Mucosa of descending colon (tissue), 3 donors: ENCODE data around the gene TMEM187. TPM values are rescaled to one million over a fixed set of nuclear protein-coding genes. Genes with fewer than 3 reads are reported as not detected.

Experiments
- ATAC-seq: fragments of 200-7000 bp; cut with Tn5 transposase; one replicate; pipeline ENCODE4 v1.9.1; 2020; ENCODE audit warnings: mild to moderate bottlenecking, moderate library complexity
- DNase-seq, 3 donors: peaks; one replicate each; pipeline ENCODE4 v3.0.0-alpha.2; 2020
- H3K36me3 ChIP-seq: fragments of 200-600 bp; one replicate; pipeline ENCODE4 v1.8.0; 2021; ENCODE audit warnings: low read depth, mild to moderate bottlenecking
- H3K4me1 ChIP-seq: fragments of 200-600 bp; one replicate; pipeline ENCODE4 v1.8.0; 2021; ENCODE audit warnings: low read depth, mild to moderate bottlenecking
- H3K4me3 ChIP-seq: fragments of 200-600 bp; one replicate; pipeline ENCODE4 v1.8.0; 2021; ENCODE audit warnings: mild to moderate bottlenecking
- H3K9me3 ChIP-seq: fragments of 200-600 bp; one replicate; pipeline ENCODE4 v1.8.0; 2021; ENCODE audit warnings: mild to moderate bottlenecking
- CTCF ChIP-seq: fragments of 200-600 bp; IDR thresholded peaks from one replicate; pipeline ENCODE4 v1.8.0; 2022; ENCODE audit warnings: antibody characterized with exemption, mild to moderate bottlenecking
- intact Hi-C, 2 donors: fragments of 100-400 bp; cut with DNase I in 1 of 2; cut with micrococcal nuclease in 1 of 2; formaldehyde crosslinking; loops; one replicate each; pipeline versions ENCODE4 v1.11.0 to v1.11.1; 2022; cut with DNase I, micrococcal nuclease
- total RNA-seq, 3 donors: library from RNA; stranded (reverse); fragmentation: NEBNext Ultra II Directional in 2 of 3; extraction: Animal tissue kit (Norgen Biotek cat#: 25700) in 2 of 3; gene quantifications; one replicate each; pipeline versions ENCODE4 v1.2.1 to v1.2.4, GENCODE V29; 2021 to 2023
- donor health status: DM: no; HTN: no; CAD: no; lungs with moderate emphysema.
- donor health status: DM: no; HTN: no; CAD: no.
- donor health status: DM: no; HTN: yes; CAD: no.

Gene TMEM187
- total RNA-seq, 3 donors from 2014 or later, result 4.8 to 7.9 (median 7.8) TPM

- Histone ChIP-seq H3K36me3 (no peaks in the 10 kb centered on the region), H3K4me1 (no peaks in the 10 kb centered on the region), H3K4me3 (no peak overlapping the region), H3K9me3 (no peaks in the 10 kb centered on the region)
- TF ChIP-seq CTCF, result no peak
- intact Hi-C loops, result no loop called here
- ATAC-seq, result peak; percentile 2
- DNase-seq, result no peak
Observed at GRCh38 chrX:153944800-153945150, 27.8 kb upstream of the TMEM187 start.

GRCh38 chrX:153945956-153946943 lies 26.3 kb upstream of the TMEM187 start:
- H3K36me3 ChIP-seq, result no peaks in the 10 kb centered on the region
- H3K4me3 ChIP-seq, result no peak overlapping the region
- no peak for TF ChIP-seq CTCF
- no peaks in the 10 kb centered on the region for H3K9me3 ChIP-seq
- peak in 1 of 3 donors; percentile 50 for DNase-seq
- no peak for ATAC-seq
- no peaks in the 10 kb centered on the region for H3K4me1 ChIP-seq
- intact Hi-C loops, result no loop called here

- H3K36me3 ChIP-seq, result no peaks in the 10 kb centered on the region
- no peak overlapping the region for H3K4me3 ChIP-seq
- H3K4me1 ChIP-seq, result no peaks in the 10 kb centered on the region
- intact Hi-C loops, result no loop called here
- TF ChIP-seq CTCF, result peak; percentile 64
- DNase-seq (peak; percentile 75 to 83 (median 83)), ATAC-seq (peak; percentile 92)
- no peaks in the 10 kb centered on the region for H3K9me3 ChIP-seq
Observed at GRCh38 chrX:153947009-153947769, 25.4 kb upstream of the TMEM187 start.

- ATAC-seq (no peak), DNase-seq (no peak)
- H3K4me1 ChIP-seq, result no peaks in the 10 kb centered on the region
- H3K4me3 ChIP-seq, result no peak overlapping the region
- intact Hi-C loops, result no loop called here
- no peaks in the 10 kb centered on the region for H3K9me3 ChIP-seq
- TF ChIP-seq CTCF, result no peak
- H3K36me3 ChIP-seq, result no peaks in the 10 kb centered on the region
Observed at GRCh38 chrX:153948002-153948466, 24.5 kb upstream of the TMEM187 start.

- intact Hi-C loops, result no loop called here
- no peak for DNase-seq
- TF ChIP-seq CTCF, result no peak
- H3K9me3 ChIP-seq, result no peaks in the 10 kb centered on the region
- H3K36me3 ChIP-seq, result no peaks in the 10 kb centered on the region
- H3K4me1 ChIP-seq, result no peaks in the 10 kb centered on the region
- ATAC-seq, result no peak
- no peak overlapping the region for H3K4me3 ChIP-seq
Observed at GRCh38 chrX:153948847-153949805, 23.4 kb upstream of the TMEM187 start.
